Subcutaneous adipose tissue (tissue), 4 donors: ENCODE results near the gene FAM3D. TPM values are rescaled to one million over a fixed set of nuclear protein-coding genes. Genes with fewer than 3 reads are reported as not detected.

Source experiments
- CTCF ChIP-seq: fragments of 450-650 bp; IDR thresholded peaks from one replicate; pipeline ENCODE4 v1.5.1; 2016; ENCODE audit warnings: low read depth, mild to moderate bottlenecking, control low read depth, antibody characterized with exemption, moderate library complexity
- total RNA-seq, 4 donors: library from RNA; depleted of rRNA; stranded (reverse); fragments of >200 nt; gene quantifications; one replicate each; pipeline ENCODE4 v1.1.0, GENCODE V29; 2016

The FAM3D gene
- total RNA-seq, 4 donors from 2014 or later = not detected

GRCh38 chr3:58637509-58637908, 29.1 kb downstream of the FAM3D start:
- no peak for TF ChIP-seq CTCF

- no peak for TF ChIP-seq CTCF
These were observed 30.9 kb downstream of the FAM3D start for GRCh38 chr3:58635371-58636285.

GRCh38 chr3:58633157-58633865, 33.3 kb downstream of the FAM3D start:
- TF ChIP-seq CTCF = no peak

GRCh38 chr3:58631742-58632141, 34.8 kb downstream of the FAM3D start:
- no peak for TF ChIP-seq CTCF

- TF ChIP-seq CTCF = no peak
These were observed 35.9 kb downstream of the FAM3D start for GRCh38 chr3:58630710-58631092.

GRCh38 chr3:58630076-58630709, 36.4 kb downstream of the FAM3D start:
- TF ChIP-seq CTCF = no peak

- no peak for TF ChIP-seq CTCF
These were observed 36.9 kb downstream of the FAM3D start for GRCh38 chr3:58629629-58630028.
